ENCODE results near the gene ZNF439. TPM values are rescaled to one million over a fixed set of nuclear protein-coding genes. Genes with fewer than 3 reads are reported as not detected.

Gene ZNF439
- total and polyA plus RNA-seq, 2 of the 13 experiments (the other 11 are each of a cell fraction or from before 2014, with no cell fraction given): 2.9 to 4.9 TPM

GRCh38 chr19:11902228-11902627 lies 53.7 kb downstream of the ZNF439 start:
- ChIA-PET CTCF (ENCODE audit: low intra/inter-chr PET ratio, low total read pairs) (no interaction called here), POLR2A (no interaction called here)
- WGBS (ENCODE audit: low lambda C conversion rate): 96% methylated on average over 3 of the region's 3 CpGs
- TF ChIP-seq GTF2F1 (IDR thresholded peaks at IDR 0.05; ENCODE audit: low read length): no peak
- no peak for TF ChIP-seq ZNF124 (CRISPR knock-in tag; IDR thresholded peaks at IDR 0.05)
- TF ChIP-seq ZNF740 (CRISPR knock-in tag; IDR thresholded peaks at IDR 0.05): no peak
- TF ChIP-seq ZNF850 (CRISPR knock-in tag; conservative IDR thresholded peaks at IDR 0.05): no peak
- TF ChIP-seq TOPORS (CRISPR knock-in tag; IDR thresholded peaks at IDR 0.05): no peak
- TF ChIP-seq MEF2D (CRISPR knock-in tag; IDR thresholded peaks at IDR 0.05): no peak
- no peak for TF ChIP-seq ZNF788 (CRISPR knock-in tag; IDR thresholded peaks at IDR 0.05; ENCODE audit: borderline replicate concordance)
- no peak for TF ChIP-seq ZNF703 (CRISPR knock-in tag; IDR thresholded peaks at IDR 0.05; ENCODE audit: borderline replicate concordance)
- TF ChIP-seq BCL6 (CRISPR knock-in tag; IDR thresholded peaks at IDR 0.05): no peak
- no peak for TF ChIP-seq ZFP91 (CRISPR knock-in tag; IDR thresholded peaks at IDR 0.05; ENCODE audit: borderline replicate concordance)
- TF ChIP-seq ZNF280B (CRISPR knock-in tag; IDR thresholded peaks at IDR 0.05; ENCODE audit: borderline replicate concordance): no peak
- no peak for TF ChIP-seq HNF1A (IDR thresholded peaks at IDR 0.05; ENCODE audit: low read depth)
- TF ChIP-seq HNF1A (CRISPR knock-in tag; IDR thresholded peaks at IDR 0.05; ENCODE audit: borderline replicate concordance): no peak
- H4K20me1 ChIP-seq (ENCODE audit: insufficient read depth, low read length): no peaks in the 10 kb centered on the region
- H3K79me2 ChIP-seq (ENCODE audit: insufficient read depth, low read length): peaks cover 12% of the 10 kb centered on the region
- no peaks in the 10 kb centered on the region for H3K27me3 ChIP-seq (ENCODE audit: control insufficient read depth in 1 of 2, insufficient read depth in 2 of 2, low read length in 2 of 2)
- peaks cover 38% of the 10 kb centered on the region for H3K9me3 ChIP-seq (ENCODE audit: low read length)
- peaks cover 15 to 49% of the 10 kb centered on the region in 2 experiments for H3K36me3 ChIP-seq (replicated peaks in 1 of 2; ENCODE audit: control insufficient read depth in 1 of 2, insufficient read depth in 2 of 2, low read length in 2 of 2)
- no peak for DNase-seq (ENCODE audit: low spot score)
- no peaks in the 10 kb centered on the region for H3K4me1 ChIP-seq (ENCODE audit: insufficient read depth, low read length)
- no peak overlapping the region for H3K9ac ChIP-seq (ENCODE audit: insufficient read depth, low read depth, low read length)
- ATAC-seq: no peak
- in situ Hi-C loops (cut with HindIII; ENCODE audit: extremely low pct_ligation_motif_present, low pct_unique_long_range_greater_than_20kb) (no loop called here), intact Hi-C loops (cut with micrococcal nuclease; ENCODE audit: unreplicated experiment) (no loop called here)
- no peak for FAIRE-seq
- no peak overlapping the region for H3K4me3 ChIP-seq (replicated peaks in 1 of 3; ENCODE audit: insufficient read depth in 1 of 3, low read depth in 2 of 3, low read length in 3 of 3)
- no peak overlapping the region for H2AFZ ChIP-seq (ENCODE audit: low read length)
- no TSS peak for BruUV-seq (replicated peaks)
- no peak overlapping the region for H3K27ac ChIP-seq (ENCODE audit: extremely low read length, insufficient read depth, low read length)
- H3K4me2 ChIP-seq (ENCODE audit: low read depth, low read length): no peak overlapping the region
